Upper lobe of left lung (tissue), 4 donors: Measurements from ENCODE around the gene PEF1.

Experiments
- CTCF ChIP-seq, 6 experiments: fragments of 450-650 bp in 4 of 6; fragments of 200-600 bp in 2 of 6; sonication (generic) in 2 of 6; IDR thresholded peaks; one replicate each; pipeline ENCODE4 v1.5.1; 2016 to 2019; ENCODE audit warnings: antibody characterized with exemption in 6 of 6
- EP300 ChIP-seq, 4 donors: sonication (generic); formaldehyde crosslinking; IDR thresholded peaks; one replicate each; pipeline ENCODE4 v1.5.1; 2017; ENCODE audit warnings: antibody characterized with exemption in 4 of 4, control low read depth in 2 of 4
- POLR2A ChIP-seq, 4 donors: fragments of 450-650 bp; IDR thresholded peaks; one replicate each; pipeline ENCODE4 v1.5.1; 2016 to 2017; ENCODE audit warnings: antibody characterized with exemption in 4 of 4, mild to moderate bottlenecking in 2 of 4
- POLR2AphosphoS5 ChIP-seq, 2 donors: sonication (generic); formaldehyde crosslinking; IDR thresholded peaks; one replicate each; pipeline ENCODE4 v1.5.1; 2017; ENCODE audit warnings: antibody characterized with exemption in 2 of 2

DNA sequence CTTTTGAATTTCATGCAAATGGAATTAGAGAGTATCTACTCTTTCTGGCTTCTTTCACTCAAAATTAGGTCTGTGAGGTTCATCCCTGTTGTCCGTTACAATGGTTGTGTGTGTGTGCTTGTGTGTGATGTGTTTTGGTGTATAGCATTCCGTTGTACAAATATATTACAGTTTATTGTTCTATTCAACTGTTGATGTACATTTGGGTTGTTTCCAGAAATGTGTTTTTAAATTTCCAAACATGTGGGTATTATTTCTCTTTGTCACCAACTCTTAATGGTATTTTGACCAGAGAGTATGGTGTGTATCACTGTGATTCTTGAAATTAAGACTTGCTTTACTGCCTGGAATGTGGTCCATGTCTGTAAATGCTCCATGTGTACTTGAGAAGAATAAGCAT lies 44.0 kb downstream of the PEF1 start:
- TF ChIP-seq CTCF (IDR thresholded peaks at IDR 0.05) (no peak), POLR2A (IDR thresholded peaks at IDR 0.05) (no peak), POLR2AphosphoS5 (IDR thresholded peaks at IDR 0.05) (no peak), EP300 (IDR thresholded peaks at IDR 0.05) (no peak)
